ENCODE data around the gene ERG.

GRCh38 chr21:38479641-38480525 lies 18.4 kb downstream of the ERG start:
- no peak for TF ChIP-seq EZH2phosphoT487 (IDR thresholded peaks at IDR 0.05; ENCODE audit: borderline replicate concordance)
- TF ChIP-seq, protein P1, sequence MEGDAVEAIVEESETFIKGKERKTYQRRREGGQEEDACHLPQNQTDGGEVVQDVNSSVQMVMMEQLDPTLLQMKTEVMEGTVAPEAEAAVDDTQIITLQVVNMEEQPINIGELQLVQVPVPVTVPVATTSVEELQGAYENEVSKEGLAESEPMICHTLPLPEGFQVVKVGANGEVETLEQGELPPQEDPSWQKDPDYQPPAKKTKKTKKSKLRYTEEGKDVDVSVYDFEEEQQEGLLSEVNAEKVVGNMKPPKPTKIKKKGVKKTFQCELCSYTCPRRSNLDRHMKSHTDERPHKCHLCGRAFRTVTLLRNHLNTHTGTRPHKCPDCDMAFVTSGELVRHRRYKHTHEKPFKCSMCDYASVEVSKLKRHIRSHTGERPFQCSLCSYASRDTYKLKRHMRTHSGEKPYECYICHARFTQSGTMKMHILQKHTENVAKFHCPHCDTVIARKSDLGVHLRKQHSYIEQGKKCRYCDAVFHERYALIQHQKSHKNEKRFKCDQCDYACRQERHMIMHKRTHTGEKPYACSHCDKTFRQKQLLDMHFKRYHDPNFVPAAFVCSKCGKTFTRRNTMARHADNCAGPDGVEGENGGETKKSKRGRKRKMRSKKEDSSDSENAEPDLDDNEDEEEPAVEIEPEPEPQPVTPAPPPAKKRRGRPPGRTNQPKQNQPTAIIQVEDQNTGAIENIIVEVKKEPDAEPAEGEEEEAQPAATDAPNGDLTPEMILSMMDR (conservative IDR thresholded peaks at IDR 0.05; ENCODE audit: low read length): no peak
